Activated B cell treated with CpG ODN at 0.5 μM for 24 hours (primary cell): ENCODE results near the gene COL19A1. TPM values are rescaled to one million over a fixed set of nuclear protein-coding genes. Genes with fewer than 3 reads are reported as not detected.

Experiments used
- ATAC-seq: fragments of 200-7000 bp; cut with Tn5 transposase; one replicate; pipeline ENCODE4 v1.10.0; 2021; ENCODE audit warnings: low read depth, mild to moderate bottlenecking, moderate library complexity
- CTCF ChIA-PET: fragments of 350-600 bp; sonication (Branson Sonifier 250); formaldehyde crosslinking; loops from one replicate; lab custom pipeline; 2021; ENCODE audit warnings: antibody characterized with exemption; lab: Charles Lee
- POLR2A ChIA-PET: fragments of 350-600 bp; sonication (Branson Sonifier 250); formaldehyde crosslinking; loops from one replicate; lab custom pipeline; 2021; ENCODE audit warnings: antibody characterized with exemption; lab: Charles Lee
- DNase-seq: peaks from one replicate; pipeline ENCODE4 v3.0.0; 2022
- H3K27ac Mint-ChIP-seq: one replicate; pipeline ENCODE4 v1.8.0; 2020; ENCODE audit warnings: mixed read lengths
- H3K27me3 Mint-ChIP-seq: one replicate; pipeline ENCODE4 v1.8.0; 2021; ENCODE audit warnings: mixed read lengths
- H3K36me3 Mint-ChIP-seq: one replicate; pipeline ENCODE4 v1.8.0; 2021; ENCODE audit warnings: low read depth, mixed read lengths
- H3K4me1 Mint-ChIP-seq: one replicate; pipeline ENCODE4 v1.8.0; 2021; ENCODE audit warnings: mixed read lengths
- H3K4me3 Mint-ChIP-seq: one replicate; pipeline ENCODE4 v1.8.0; 2020; ENCODE audit warnings: mild to moderate bottlenecking, mixed read lengths
- H3K9me3 Mint-ChIP-seq: one replicate; pipeline ENCODE4 v1.8.0; 2020; ENCODE audit warnings: mixed read lengths
- CTCF ChIP-seq: fragments of 200-600 bp; IDR thresholded peaks from one replicate; pipeline ENCODE4 v1.8.0; 2022; ENCODE audit warnings: antibody characterized with exemption, mild to moderate bottlenecking
- intact Hi-C: fragments of 100-400 bp; cut with micrococcal nuclease; formaldehyde crosslinking; loops from one replicate; pipeline ENCODE4 v1.15.1; 2024
- total RNA-seq: library from RNA; stranded (reverse); gene quantifications from 2 replicates; pipeline ENCODE4 v1.2.3, GENCODE V29; 2022

Gene COL19A1
- total RNA-seq, 1 donor from 2014 or later = 54.4 TPM

- DNase-seq = no peak
- TF ChIP-seq CTCF = no peak
- Mint-ChIP-seq H3K4me3 (no peak overlapping the region), H3K36me3 (peaks cover 81% of the 10 kb centered on the region), H3K27me3 (no peaks in the 10 kb centered on the region), H3K9me3 (no peaks in the 10 kb centered on the region), H3K27ac (no peak overlapping the region), H3K4me1 (no peaks in the 10 kb centered on the region)
- intact Hi-C loops = no loop called here
- ChIA-PET CTCF (no interaction called here), POLR2A (no interaction called here)
- no peak for ATAC-seq
Measured at GRCh38 chr6:70152786-70153185, 286.4 kb downstream of the COL19A1 start.

- POLR2A ChIA-PET = no interaction called here
Measured at GRCh38 chr6:70157086-70157485, 290.7 kb downstream of the COL19A1 start.

GRCh38 chr6:70160276-70160675, 293.9 kb downstream of the COL19A1 start:
- DNase-seq (no peak), ATAC-seq (no peak)
- intact Hi-C loops = no loop called here
- H3K4me3 Mint-ChIP-seq = no peak overlapping the region
- peaks cover 4% of the 10 kb centered on the region for H3K9me3 Mint-ChIP-seq
- TF ChIP-seq CTCF = no peak
- no peaks in the 10 kb centered on the region for H3K4me1 Mint-ChIP-seq
- H3K27me3 Mint-ChIP-seq = no peaks in the 10 kb centered on the region
- no peak overlapping the region for H3K27ac Mint-ChIP-seq
- ChIA-PET POLR2A (no interaction called here), CTCF (no interaction called here)
- peaks cover 75% of the 10 kb centered on the region for H3K36me3 Mint-ChIP-seq

More at GRCh38 chr6:70157086-70157485, 290.7 kb downstream of the COL19A1 start:
- Mint-ChIP-seq H3K36me3 (peaks cover 72% of the 10 kb centered on the region), H3K27ac (no peak overlapping the region), H3K4me1 (no peaks in the 10 kb centered on the region), H3K4me3 (no peak overlapping the region), H3K9me3 (no peaks in the 10 kb centered on the region), H3K27me3 (no peaks in the 10 kb centered on the region)
- no peak for TF ChIP-seq CTCF
- intact Hi-C loops = no loop called here
- CTCF ChIA-PET = interaction anchor here (0.7 kb wide), 1 partner anchor 8 kb away, joined by 3 read pairs; no protein-coding TSS in a partner anchor
- DNase-seq (no peak), ATAC-seq (no peak)

GRCh38 chr6:70162972-70163371, 296.6 kb downstream of the COL19A1 start:
- no peak overlapping the region for H3K4me3 Mint-ChIP-seq
- no peak for DNase-seq
- H3K36me3 Mint-ChIP-seq = peaks cover 72% of the 10 kb centered on the region
- H3K9me3 Mint-ChIP-seq = peaks cover 4% of the 10 kb centered on the region
- no peak for TF ChIP-seq CTCF
- POLR2A ChIA-PET = no interaction called here
- CTCF ChIA-PET = no interaction called here
- intact Hi-C loops = no loop called here
- no peaks in the 10 kb centered on the region for H3K27me3 Mint-ChIP-seq
- ATAC-seq = no peak
- H3K27ac Mint-ChIP-seq = no peak overlapping the region
- H3K4me1 Mint-ChIP-seq = no peaks in the 10 kb centered on the region

- Mint-ChIP-seq H3K4me1 (no peaks in the 10 kb centered on the region), H3K4me3 (no peak overlapping the region), H3K9me3 (peaks cover 4% of the 10 kb centered on the region), H3K36me3 (peaks cover 75% of the 10 kb centered on the region), H3K27ac (no peak overlapping the region), H3K27me3 (no peaks in the 10 kb centered on the region)
- ChIA-PET POLR2A (no interaction called here), CTCF (no interaction called here)
- intact Hi-C loops = no loop called here
- DNase-seq (no peak), ATAC-seq (no peak)
- no peak for TF ChIP-seq CTCF
Measured at GRCh38 chr6:70163795-70164194, 297.4 kb downstream of the COL19A1 start.
